GM19035 (cell line): ENCODE results near the gene NODAL.
A peak's percentile ranks its signal among the peaks of the same experiment; 100 is the strongest.
"Not testable (repeated sequence)": the region's sequence is repeated elsewhere in the genome, so short reads cannot be mapped to it uniquely, and the experiment has no call there.

Source experiments
- ATAC-seq: cut with Tn5 transposase; IDR thresholded peaks from one replicate; pipeline ENCODE4 v1.9.1; 2021; ENCODE audit not compliant: unreplicated experiment

Gene NODAL

GRCh38 chr10:70441161-70441894 is at the start of gene NODAL:
Gene NODAL, minus strand, starts transcription at chr10:70441681. Its CDS starts 14 bp downstream, at chr10:70441667.
- ATAC-seq: no peak

- ATAC-seq: no peak
These were observed 48.7 kb upstream of the NODAL start for GRCh38 chr10:70490142-70490541.

- ATAC-seq: no peak
These were observed 46.3 kb upstream of the NODAL start for GRCh38 chr10:70487824-70488223.

- ATAC-seq: not testable (repeated sequence)
These were observed 42.4 kb upstream of the NODAL start for GRCh38 chr10:70483872-70484271.

- ATAC-seq: no peak
These were observed 41.7 kb upstream of the NODAL start for GRCh38 chr10:70482982-70483760.

GRCh38 chr10:70481831-70482530 is 40.5 kb upstream of the NODAL start:
- no peak for ATAC-seq

GRCh38 chr10:70481105-70481504 is 39.6 kb upstream of the NODAL start:
- no peak for ATAC-seq

GRCh38 chr10:70480239-70480861 is 38.9 kb upstream of the NODAL start:
- no peak for ATAC-seq

- no peak for ATAC-seq
These were observed 38.3 kb upstream of the NODAL start for GRCh38 chr10:70479626-70480238.

- no peak for ATAC-seq
These were observed 37.7 kb upstream of the NODAL start for GRCh38 chr10:70479165-70479581.

GRCh38 chr10:70478191-70479164 is 37.0 kb upstream of the NODAL start, which contains the start of gene PALD1:
Gene PALD1, plus strand, starts transcription at chr10:70478767. Its CDS starts 47,185 bp downstream, at chr10:70525952.
- ATAC-seq: peak; percentile 39

- no peak for ATAC-seq
These were observed 36.2 kb upstream of the NODAL start for GRCh38 chr10:70477661-70478162.

- no peak for ATAC-seq
These were observed 35.0 kb upstream of the NODAL start for GRCh38 chr10:70476249-70477035.

- ATAC-seq: no peak
These were observed 34.2 kb upstream of the NODAL start for GRCh38 chr10:70475661-70476060.

- ATAC-seq: no peak
These were observed 33.3 kb upstream of the NODAL start for GRCh38 chr10:70474780-70475179.

GRCh38 chr10:70472799-70473454 is 31.4 kb upstream of the NODAL start:
- ATAC-seq: no peak

- no peak for ATAC-seq
These were observed 25.5 kb upstream of the NODAL start for GRCh38 chr10:70466951-70467350.

GRCh38 chr10:70465832-70466231 is 24.4 kb upstream of the NODAL start:
- no peak for ATAC-seq
